Pericardium fibroblast (primary cell): Measurements from ENCODE around the gene NPHS1. TPM values are rescaled to one million over a fixed set of nuclear protein-coding genes. Genes with fewer than 3 reads are reported as not detected.

Experiments used
- total RNA-seq: library from RNA; depleted of rRNA; stranded (reverse); fragments of >200 nt; gene quantifications from 2 replicates; pipeline ENCODE4 v1.2.3, GENCODE V29; 2015

Gene NPHS1
- not detected in 2 replicates for total RNA-seq

DNA sequence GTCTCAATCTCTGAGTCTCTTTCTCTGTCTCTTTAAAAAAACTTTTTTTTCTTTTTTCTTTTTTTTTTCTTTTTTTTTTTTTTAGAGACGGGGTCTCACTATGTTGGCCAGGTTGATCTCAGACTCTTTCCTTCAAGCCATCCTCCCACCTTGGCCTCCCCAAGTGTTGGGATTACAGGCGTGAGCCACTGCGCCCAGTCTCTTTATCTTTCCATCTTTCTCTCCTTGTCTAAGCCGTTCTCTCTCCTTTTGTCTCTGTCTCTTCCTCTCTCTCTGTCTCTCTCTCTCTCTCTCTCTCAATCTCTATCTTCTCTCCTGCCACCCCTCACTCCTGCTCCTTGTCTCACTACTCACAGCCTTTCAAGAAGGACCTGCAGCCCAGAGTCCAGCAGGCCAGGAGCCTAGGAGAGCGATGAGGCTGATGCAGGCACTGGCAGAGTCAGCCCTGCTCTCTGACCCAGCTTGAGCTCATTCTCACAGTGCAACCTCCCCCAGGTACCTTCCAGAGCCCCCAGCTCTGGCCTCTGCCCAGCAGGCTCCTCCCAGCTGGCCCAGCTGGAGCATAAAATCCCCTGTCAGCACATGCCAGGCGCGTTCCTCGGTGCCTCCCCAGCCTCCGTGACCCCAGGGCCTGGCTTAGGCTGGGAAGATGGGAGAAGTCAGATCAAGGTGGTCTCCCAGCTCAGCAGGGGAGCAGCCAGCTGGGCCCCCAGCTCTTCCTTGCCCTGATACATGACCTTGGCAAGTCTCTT is at the start of gene NPHS1:
TSS of gene NPHS1 (minus strand) at position 476 of the 752 bp plus-strand sequence. CDS start 667 bp downstream, outside the sequence.

GRCh38 chr19:35868172-35868822 is 16.0 kb upstream of the NPHS1 start, which contains the start of gene APLP1:
TSS of gene APLP1 (plus strand) at chr19:35868574. CDS start at chr19:35868637, 63 bp downstream.

DNA sequence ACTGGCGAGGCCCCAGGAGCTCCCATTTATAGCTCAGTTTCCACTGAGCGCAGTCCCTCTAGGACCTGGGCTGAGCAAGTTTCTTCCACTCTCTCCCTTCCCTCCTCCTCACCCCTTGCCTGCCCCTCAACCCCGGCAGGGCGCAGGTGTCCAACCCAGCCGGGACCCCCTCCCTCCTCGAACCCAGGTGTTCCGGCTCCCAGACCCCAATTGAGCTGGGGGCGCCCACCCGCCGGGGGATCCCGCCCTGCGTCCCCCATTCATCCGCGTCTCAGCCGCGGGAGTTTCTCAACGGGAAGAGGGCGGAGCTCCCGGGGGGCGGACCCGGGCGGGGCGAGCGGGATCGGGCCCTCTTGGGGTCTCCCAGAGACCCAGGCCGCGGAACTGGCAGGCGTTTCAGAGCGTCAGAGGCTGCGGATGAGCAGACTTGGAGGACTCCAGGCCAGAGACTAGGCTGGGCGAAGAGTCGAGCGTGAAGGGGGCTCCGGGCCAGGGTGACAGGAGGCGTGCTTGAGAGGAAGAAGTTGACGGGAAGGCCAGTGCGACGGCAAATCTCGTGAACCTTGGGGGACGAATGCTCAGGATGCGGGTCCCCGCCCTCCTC is 4.3 kb upstream of the NPHS1 start, which contains the start of gene KIRREL2:
TSS of gene KIRREL2 (plus strand) at position 366 of the 604 bp plus-strand sequence. CDS start at position 575, 209 bp downstream.

GRCh38 chr19:35812220-35813042 is 39.9 kb downstream of the NPHS1 start, which contains the start of gene PRODH2:
TSS of gene PRODH2 (minus strand) at chr19:35812845. CDS start at chr19:35812805, 40 bp downstream.

Other genes starting within 250 kb of the NPHS1 start
- 6.2 and 7.6 TPM in 2 replicates for gene HAUS5, start 239.8 kb downstream of the NPHS1 start, total RNA-seq
- gene RBM42, start 223.5 kb downstream of the NPHS1 start, total RNA-seq: 75.2 and 76.0 TPM in 2 replicates
- 1.2 and 3.4 TPM in 2 replicates for gene ETV2, start 210.8 kb downstream of the NPHS1 start, total RNA-seq
- gene COX6B1, start 204.2 kb downstream of the NPHS1 start, total RNA-seq: 325 and 420 TPM in 2 replicates
- not detected in 2 replicates for gene UPK1A, start 186.0 kb downstream of the NPHS1 start, total RNA-seq
- gene ZBTB32, start 147.9 kb downstream of the NPHS1 start, total RNA-seq: not detected in 2 replicates
- gene KMT2B, start 134.5 kb downstream of the NPHS1 start, total RNA-seq: 13.9 and 17.9 TPM in 2 replicates
- 9.8 and 13.5 TPM in 2 replicates for gene IGFLR1, start 110.1 kb downstream of the NPHS1 start, total RNA-seq
- gene U2AF1L4, start 107.1 kb downstream of the NPHS1 start, total RNA-seq: 11.0 and 18.2 TPM in 2 replicates
- gene PSENEN, start 106.9 kb downstream of the NPHS1 start, total RNA-seq: 39.8 and 52.0 TPM in 2 replicates
- 11.7 and 13.5 TPM in 2 replicates for gene LIN37, start 103.9 kb downstream of the NPHS1 start, total RNA-seq
- gene HSPB6, start 95.5 kb downstream of the NPHS1 start, total RNA-seq: 142 and 170 TPM in 2 replicates
- 5.8 and 7.5 TPM in 2 replicates for gene PROSER3, start 94.3 kb downstream of the NPHS1 start, total RNA-seq
- gene ARHGAP33, start 76.9 kb downstream of the NPHS1 start, total RNA-seq: 3.0 and 6.7 TPM in 2 replicates
- gene PRODH2, start 39.7 kb downstream of the NPHS1 start, total RNA-seq: not detected in 2 replicates
- gene KIRREL2, start 4.4 kb upstream of the NPHS1 start, total RNA-seq: 0.17 TPM in 1 of 2 replicates, not detected in the other
- gene APLP1, start 16.1 kb upstream of the NPHS1 start, total RNA-seq: 8.9 and 27.8 TPM in 2 replicates
- 0.34 and 1.5 TPM in 2 replicates for gene NFKBID, start 48.0 kb upstream of the NPHS1 start, total RNA-seq
- gene HCST, start 50.0 kb upstream of the NPHS1 start, total RNA-seq: not detected in 2 replicates
- gene TYROBP, start 55.8 kb upstream of the NPHS1 start, total RNA-seq: not detected in 2 replicates
- 8.6 and 9.7 TPM in 2 replicates for gene LRFN3, start 83.9 kb upstream of the NPHS1 start, total RNA-seq
- 37.3 and 43.3 TPM in 2 replicates for gene SDHAF1, start 142.7 kb upstream of the NPHS1 start, total RNA-seq
- 0.35 TPM in 1 of 2 replicates, not detected in the other for gene SYNE4, start 156.3 kb upstream of the NPHS1 start, total RNA-seq
- gene ALKBH6, start 161.7 kb upstream of the NPHS1 start, total RNA-seq: 20.9 and 23.7 TPM in 2 replicates
- gene CLIP3, start 180.4 kb upstream of the NPHS1 start, total RNA-seq: 18.4 and 29.3 TPM in 2 replicates
- 11.9 and 20.5 TPM in 2 replicates for gene THAP8, start 201.8 kb upstream of the NPHS1 start, total RNA-seq
- 0.09 and 1.2 TPM in 2 replicates for gene WDR62, start 202.4 kb upstream of the NPHS1 start, total RNA-seq